Activated B cell treated with CpG ODN at 0.5 μM for 24 hours (primary cell): ENCODE results near the gene ASTN2. TPM values are rescaled to one million over a fixed set of nuclear protein-coding genes. Genes with fewer than 3 reads are reported as not detected.

Experiments
- ATAC-seq: fragments of 200-7000 bp; cut with Tn5 transposase; one replicate; pipeline ENCODE4 v1.10.0; 2021; ENCODE audit warnings: low read depth, mild to moderate bottlenecking, moderate library complexity
- CTCF ChIA-PET: fragments of 350-600 bp; sonication (Branson Sonifier 250); formaldehyde crosslinking; loops from one replicate; lab custom pipeline; 2021; ENCODE audit warnings: antibody characterized with exemption; lab: Charles Lee
- POLR2A ChIA-PET: fragments of 350-600 bp; sonication (Branson Sonifier 250); formaldehyde crosslinking; loops from one replicate; lab custom pipeline; 2021; ENCODE audit warnings: antibody characterized with exemption; lab: Charles Lee
- DNase-seq: peaks from one replicate; pipeline ENCODE4 v3.0.0; 2022
- H3K27ac Mint-ChIP-seq: one replicate; pipeline ENCODE4 v1.8.0; 2020; ENCODE audit warnings: mixed read lengths
- H3K27me3 Mint-ChIP-seq: one replicate; pipeline ENCODE4 v1.8.0; 2021; ENCODE audit warnings: mixed read lengths
- H3K36me3 Mint-ChIP-seq: one replicate; pipeline ENCODE4 v1.8.0; 2021; ENCODE audit warnings: low read depth, mixed read lengths
- H3K4me1 Mint-ChIP-seq: one replicate; pipeline ENCODE4 v1.8.0; 2021; ENCODE audit warnings: mixed read lengths
- H3K4me3 Mint-ChIP-seq: one replicate; pipeline ENCODE4 v1.8.0; 2020; ENCODE audit warnings: mild to moderate bottlenecking, mixed read lengths
- H3K9me3 Mint-ChIP-seq: one replicate; pipeline ENCODE4 v1.8.0; 2020; ENCODE audit warnings: mixed read lengths
- intact Hi-C: fragments of 100-400 bp; cut with micrococcal nuclease; formaldehyde crosslinking; loops from one replicate; pipeline ENCODE4 v1.15.1; 2024
- total RNA-seq: library from RNA; stranded (reverse); gene quantifications from 2 replicates; pipeline ENCODE4 v1.2.3, GENCODE V29; 2022
- TF ChIP-seq, protein P1 (sequence below): fragments of 200-600 bp; IDR thresholded peaks from one replicate; pipeline ENCODE4 v1.8.0; 2022; ENCODE audit warnings: antibody characterized with exemption, mild to moderate bottlenecking

ASTN2 gene
- total RNA-seq, 1 donor from 2014 or later: 2.3 TPM

DNA sequence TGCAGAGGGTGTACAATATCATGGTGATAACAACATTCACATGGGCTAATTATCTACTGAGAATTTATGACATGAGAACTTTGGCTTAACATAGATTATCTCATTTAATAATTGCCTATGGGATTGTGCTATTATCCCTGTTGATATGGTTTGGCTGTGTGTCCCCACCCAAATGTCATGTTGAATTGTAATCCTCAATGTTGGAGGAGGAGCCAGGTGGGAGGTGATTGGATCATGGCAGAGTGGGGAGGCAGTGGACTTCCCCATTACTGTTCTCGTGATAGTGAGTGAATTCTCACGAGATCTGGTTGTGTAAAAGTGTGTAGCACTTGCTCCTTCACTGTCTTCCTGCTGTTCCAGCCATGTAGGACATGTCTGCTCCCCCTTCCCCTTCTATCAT is 541.4 kb downstream of the ASTN2 start:
- DNase-seq: no peak
- H3K27me3 Mint-ChIP-seq: peaks cover 2% of the 10 kb centered on the region
- H3K4me1 Mint-ChIP-seq: no peaks in the 10 kb centered on the region
- intact Hi-C loops: no loop called here
- no peak overlapping the region for H3K27ac Mint-ChIP-seq
- ChIA-PET CTCF (no interaction called here), POLR2A (no interaction called here)
- no peaks in the 10 kb centered on the region for H3K36me3 Mint-ChIP-seq
- H3K9me3 Mint-ChIP-seq: peaks cover 6% of the 10 kb centered on the region
- H3K4me3 Mint-ChIP-seq: no peak overlapping the region
- TF ChIP-seq, protein P1, sequence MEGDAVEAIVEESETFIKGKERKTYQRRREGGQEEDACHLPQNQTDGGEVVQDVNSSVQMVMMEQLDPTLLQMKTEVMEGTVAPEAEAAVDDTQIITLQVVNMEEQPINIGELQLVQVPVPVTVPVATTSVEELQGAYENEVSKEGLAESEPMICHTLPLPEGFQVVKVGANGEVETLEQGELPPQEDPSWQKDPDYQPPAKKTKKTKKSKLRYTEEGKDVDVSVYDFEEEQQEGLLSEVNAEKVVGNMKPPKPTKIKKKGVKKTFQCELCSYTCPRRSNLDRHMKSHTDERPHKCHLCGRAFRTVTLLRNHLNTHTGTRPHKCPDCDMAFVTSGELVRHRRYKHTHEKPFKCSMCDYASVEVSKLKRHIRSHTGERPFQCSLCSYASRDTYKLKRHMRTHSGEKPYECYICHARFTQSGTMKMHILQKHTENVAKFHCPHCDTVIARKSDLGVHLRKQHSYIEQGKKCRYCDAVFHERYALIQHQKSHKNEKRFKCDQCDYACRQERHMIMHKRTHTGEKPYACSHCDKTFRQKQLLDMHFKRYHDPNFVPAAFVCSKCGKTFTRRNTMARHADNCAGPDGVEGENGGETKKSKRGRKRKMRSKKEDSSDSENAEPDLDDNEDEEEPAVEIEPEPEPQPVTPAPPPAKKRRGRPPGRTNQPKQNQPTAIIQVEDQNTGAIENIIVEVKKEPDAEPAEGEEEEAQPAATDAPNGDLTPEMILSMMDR: no peak
- ATAC-seq: no peak

DNA sequence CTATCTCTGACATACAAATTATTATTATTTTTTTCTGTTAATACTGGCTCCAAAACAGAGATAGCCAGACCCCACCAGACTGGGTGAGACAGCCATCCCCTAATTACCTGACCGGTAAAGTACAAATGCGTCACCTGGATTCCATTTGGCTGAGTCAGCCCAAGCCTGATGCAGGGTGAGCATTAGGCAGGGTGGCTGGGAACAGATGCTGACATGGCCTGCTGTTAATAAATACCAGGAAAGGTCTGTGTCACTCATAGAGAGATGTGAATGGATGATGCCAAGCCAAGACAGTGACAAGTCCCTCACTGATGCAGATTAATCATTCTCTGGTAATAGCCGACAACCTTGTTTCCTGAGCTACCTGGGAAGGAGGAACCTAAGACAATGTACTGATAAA is 544.3 kb downstream of the ASTN2 start:
- intact Hi-C loops: no loop called here
- no peak for DNase-seq
- H3K27ac Mint-ChIP-seq: no peak overlapping the region
- POLR2A ChIA-PET: no interaction called here
- no peak overlapping the region for H3K4me3 Mint-ChIP-seq
- no peak for ATAC-seq
- TF ChIP-seq, protein P1: no peak
- H3K36me3 Mint-ChIP-seq: no peaks in the 10 kb centered on the region
- no peaks in the 10 kb centered on the region for H3K9me3 Mint-ChIP-seq
- peaks cover 2% of the 10 kb centered on the region for H3K27me3 Mint-ChIP-seq
- CTCF ChIA-PET: no interaction called here
- H3K4me1 Mint-ChIP-seq: peaks cover 3% of the 10 kb centered on the region

DNA sequence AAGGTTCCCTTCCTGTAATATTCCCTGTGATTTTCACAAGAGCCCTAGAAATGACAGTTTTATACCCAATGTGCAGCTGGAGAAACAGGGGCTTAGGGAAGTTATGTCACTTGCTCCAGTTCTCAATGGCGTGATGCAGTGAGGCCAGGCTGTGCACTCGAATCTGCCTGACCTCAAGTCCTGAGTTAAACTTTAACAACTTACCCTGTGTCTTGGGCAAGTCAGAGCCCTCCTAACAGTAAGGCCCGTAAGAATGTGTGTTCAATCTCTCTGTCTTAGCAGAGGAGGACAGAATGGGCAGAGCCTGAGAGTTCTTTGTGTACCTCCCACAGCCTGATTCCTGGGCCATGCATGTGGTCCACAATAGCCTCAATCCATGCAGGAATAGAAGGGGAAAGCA is 546.7 kb downstream of the ASTN2 start:
- intact Hi-C loops: no loop called here
- Mint-ChIP-seq H3K27me3 (peaks cover 7% of the 10 kb centered on the region), H3K9me3 (no peaks in the 10 kb centered on the region), H3K27ac (no peak overlapping the region), H3K4me3 (no peak overlapping the region), H3K36me3 (no peaks in the 10 kb centered on the region), H3K4me1 (peaks cover 3% of the 10 kb centered on the region)
- ATAC-seq: no peak
- TF ChIP-seq, protein P1: no peak
- no peak for DNase-seq
- ChIA-PET POLR2A (no interaction called here), CTCF (no interaction called here)

DNA sequence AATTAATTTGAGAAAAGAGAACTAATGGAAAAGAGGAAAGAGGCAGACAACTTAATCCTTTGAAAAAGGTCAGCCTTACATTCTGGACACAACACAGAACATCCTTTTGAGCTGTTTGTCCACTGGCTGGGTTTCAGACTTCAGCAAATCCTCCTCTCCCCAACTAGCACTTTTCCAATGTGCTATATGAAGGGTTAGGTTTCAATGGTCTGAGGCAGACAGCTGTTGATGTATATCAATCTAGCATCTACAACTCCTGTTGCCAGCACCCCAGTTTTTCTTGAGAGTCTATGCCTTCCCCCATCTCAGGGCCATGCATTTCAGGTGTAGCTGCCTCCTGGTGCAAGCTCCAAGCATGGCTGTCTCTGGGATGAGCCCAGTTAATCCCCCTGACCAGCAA is 553.5 kb downstream of the ASTN2 start:
- intact Hi-C loops: loop anchor here (5.0 kb wide), 1 partner anchor 1269 kb away; no protein-coding TSS in a partner anchor
- no peak for DNase-seq
- CTCF ChIA-PET: interaction anchor here (1.1 to 1.8 kb wide), 2 partner anchors 124 to 1269 kb away, joined by 5 to 6 read pairs; no protein-coding TSS in a partner anchor
- TF ChIP-seq, protein P1: no peak
- no peaks in the 10 kb centered on the region for H3K4me1 Mint-ChIP-seq
- H3K9me3 Mint-ChIP-seq: no peaks in the 10 kb centered on the region
- no peak overlapping the region for H3K27ac Mint-ChIP-seq
- peaks cover 5% of the 10 kb centered on the region for H3K27me3 Mint-ChIP-seq
- H3K36me3 Mint-ChIP-seq: no peaks in the 10 kb centered on the region
- POLR2A ChIA-PET: no interaction called here
- no peak overlapping the region for H3K4me3 Mint-ChIP-seq
- no peak for ATAC-seq

DNA sequence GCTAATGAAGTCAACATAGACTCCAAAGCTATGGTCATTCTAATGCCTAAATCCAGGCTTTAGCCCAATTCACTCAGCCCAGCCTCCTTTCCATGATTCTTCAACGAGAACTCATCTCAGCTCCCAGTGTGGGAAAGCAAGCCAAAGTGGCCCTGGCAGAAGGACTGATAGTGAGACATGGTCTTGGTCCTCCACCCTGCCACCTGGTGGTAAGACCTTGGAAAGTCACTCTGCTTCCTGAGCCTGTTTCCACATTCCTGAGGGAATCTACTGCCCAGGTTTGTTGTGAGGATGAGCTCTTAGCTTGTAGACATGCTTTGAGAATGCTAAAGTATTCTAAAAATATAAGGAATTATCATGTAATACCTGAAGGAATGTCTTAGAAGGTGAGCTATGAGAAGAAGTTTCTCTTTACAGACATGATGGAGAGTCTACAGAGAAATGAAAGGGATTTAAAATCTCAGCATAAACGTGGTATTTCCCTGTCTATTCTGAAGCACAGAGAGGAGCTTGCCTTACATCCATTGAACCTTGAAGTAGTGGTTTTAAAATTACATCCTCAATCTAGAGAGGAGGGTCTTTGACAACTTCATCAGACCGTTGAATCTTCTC is 554.2 kb downstream of the ASTN2 start:
- intact Hi-C loops: loop anchor here (5.0 kb wide), 1 partner anchor 1268 kb away; no protein-coding TSS in a partner anchor
- Mint-ChIP-seq H3K4me1 (no peaks in the 10 kb centered on the region), H3K9me3 (no peaks in the 10 kb centered on the region), H3K27ac (no peak overlapping the region), H3K4me3 (no peak overlapping the region), H3K36me3 (no peaks in the 10 kb centered on the region), H3K27me3 (peaks cover 5% of the 10 kb centered on the region)
- no peak for ATAC-seq
- TF ChIP-seq, protein P1: no peak
- CTCF ChIA-PET: interaction anchor here (1.0 to 1.8 kb wide), 3 partner anchors 123 to 1268 kb away, joined by 4 to 6 read pairs (median 5); no protein-coding TSS in a partner anchor
- DNase-seq: no peak
- POLR2A ChIA-PET: no interaction called here
